H1 (cell line): ENCODE measurements around the gene KCNE4. TPM values are rescaled to one million over a fixed set of nuclear protein-coding genes. Genes with fewer than 3 reads are reported as not detected.

Experiments used
- CTCF ChIA-PET: fragments of 300-600 bp; sonication (Branson Sonifier 250); formaldehyde crosslinking; loops from one replicate; lab custom pipeline; 2021; ENCODE audit not compliant: partially characterized antibody; lab: Charles Lee
- POLR2A ChIA-PET: fragments of 300-600 bp; sonication (Branson Sonifier 250); formaldehyde crosslinking; loops from one replicate; lab custom pipeline; 2021; ENCODE audit warnings: inconsistent platforms; ENCODE audit not compliant: partially characterized antibody; lab: Charles Lee
- DNase-seq, 2 experiments: peaks; one replicate each; pipeline versions ENCODE4 v3.0.0 to v3.0.0-alpha.2; 2010 to 2022; ENCODE audit warnings: low spot score in 2 of 2, low read depth in 1 of 2, mixed read lengths in 1 of 2
- FAIRE-seq: peaks from 2 replicates; lab custom pipeline; 2011; peaks lifted over from hg19 to GRCh38; lab: Jason Lieb, UNC
- H2AFZ ChIP-seq: 2 replicates; pipeline ENCODE4 v1.8.1; 2012; ENCODE audit warnings: low read length, inconsistent platforms
- H2AK5ac ChIP-seq: 2 replicates; pipeline ENCODE4 v1.6.1; 2013; ENCODE audit warnings: low read depth, low read length
- H2BK120ac ChIP-seq: replicated peaks from 2 replicates; pipeline ENCODE3; 2013; ENCODE audit warnings: low read depth, low read length, inconsistent platforms
- H2BK12ac ChIP-seq: 2 replicates; pipeline ENCODE4 v1.6.1; 2013; ENCODE audit warnings: low read depth, low read length
- H2BK15ac ChIP-seq: 2 replicates; pipeline ENCODE4 v1.6.1; 2013; ENCODE audit warnings: low read length
- H2BK20ac ChIP-seq: 2 replicates; pipeline ENCODE4 v1.6.1; 2013; ENCODE audit warnings: low read length
- H2BK5ac ChIP-seq: 2 replicates; pipeline ENCODE4 v1.6.1; 2013; ENCODE audit warnings: low read depth, low read length
- H3K14ac ChIP-seq: 2 replicates; pipeline ENCODE4 v1.6.1; 2013; ENCODE audit warnings: inconsistent platforms; ENCODE audit not compliant: insufficient read length
- H3K18ac ChIP-seq: 2 replicates; pipeline ENCODE4 v1.6.1; 2013; ENCODE audit warnings: low read length; ENCODE audit errors: extremely low read depth
- H3K23ac ChIP-seq: 2 replicates; pipeline ENCODE4 v1.6.1; 2013; ENCODE audit warnings: inconsistent platforms; ENCODE audit not compliant: insufficient read length
- H3K23me2 ChIP-seq: 2 replicates; pipeline ENCODE4 v1.6.1; 2013; ENCODE audit warnings: low read depth, low read length
- H3K27ac ChIP-seq: 2 replicates; pipeline ENCODE4 v1.6.1; 2011; ENCODE audit warnings: low read depth, low read length, inconsistent platforms
- H3K27me3 ChIP-seq, 4 experiments: replicated peaks in 1 of 4; 1 replicate in 1 of 4; 2 replicates in 3 of 4; pipeline versions ENCODE4 v1.6.1 to v1.8.1; 2011 to 2013; ENCODE audit warnings: low read length in 3 of 4, mild to moderate bottlenecking in 3 of 4, inconsistent platforms in 2 of 4, mixed read lengths in 2 of 4, moderate library complexity in 1 of 4; ENCODE audit not compliant: control insufficient read depth in 3 of 4, insufficient read depth in 3 of 4; ENCODE audit errors: extremely low read depth in 1 of 4
- H3K36me3 ChIP-seq, 4 experiments: 2 replicates each; pipeline versions ENCODE4 v1.6.1 to v1.8.1; 2011 to 2013; ENCODE audit warnings: mild to moderate bottlenecking in 4 of 4, low read length in 3 of 4, moderate library complexity in 2 of 4, control low read depth in 1 of 4, inconsistent platforms in 1 of 4; ENCODE audit not compliant: insufficient read depth in 4 of 4, control insufficient read depth in 2 of 4
- H3K4ac ChIP-seq: replicated peaks from 2 replicates; pipeline ENCODE3; 2013; ENCODE audit warnings: low read length, low read depth, mixed read lengths, inconsistent platforms; ENCODE audit not compliant: insufficient read length
- H3K4me1 ChIP-seq, 4 experiments: replicated peaks in 1 of 4; 1 replicate in 1 of 4; 2 replicates in 3 of 4; pipeline versions ENCODE4 v1.6.1 to v1.8.1; 2011 to 2013; ENCODE audit warnings: low read length in 3 of 4, inconsistent platforms in 2 of 4, mixed read lengths in 1 of 4; ENCODE audit not compliant: insufficient read depth in 4 of 4, control insufficient read depth in 3 of 4
- H3K4me2 ChIP-seq, 2 experiments: 2 replicates each; pipeline versions ENCODE4 v1.6.1 to v1.8.1; 2011 to 2013; ENCODE audit warnings: low read depth in 2 of 2, low read length in 2 of 2, control low read depth in 1 of 2, inconsistent platforms in 1 of 2, mild to moderate bottlenecking in 1 of 2; ENCODE audit not compliant: insufficient read depth in 1 of 2
- H3K4me3 ChIP-seq, 4 experiments: fragments of 200-600, 300-600 bp in 1 of 4; sonication (generic), shearing (Covaris generic), sonication (Bioruptor Twin) in 1 of 4; 2 replicates each; pipeline versions ENCODE4 v1.5.1 to v1.8.1; 2011 to 2016; ENCODE audit warnings: low read length in 4 of 4, low read depth in 3 of 4, control low read depth in 2 of 4, inconsistent platforms in 2 of 4, mild to moderate bottlenecking in 2 of 4, mixed read lengths in 1 of 4, moderate library complexity in 1 of 4; ENCODE audit not compliant: insufficient read depth in 2 of 4; ENCODE audit errors: extremely low read depth in 1 of 4
- H3K56ac ChIP-seq: replicated peaks from 2 replicates; pipeline ENCODE3; 2013; ENCODE audit warnings: low read depth, mild to moderate bottlenecking, mixed read lengths, low read length, inconsistent platforms; ENCODE audit not compliant: insufficient read length
- H3K79me1 ChIP-seq: 2 replicates; pipeline ENCODE4 v1.6.1; 2013; ENCODE audit warnings: low read depth, low read length, control low read depth
- H3K79me2 ChIP-seq, 2 experiments: 2 replicates each; pipeline versions ENCODE4 v1.6.1 to v1.8.1; 2012 to 2013; ENCODE audit warnings: low read length in 2 of 2, mild to moderate bottlenecking in 2 of 2, inconsistent platforms in 1 of 2; ENCODE audit not compliant: insufficient read depth in 2 of 2, control insufficient read depth in 1 of 2
- H3K9ac ChIP-seq, 4 experiments: replicated peaks in 1 of 4; 1 replicate in 1 of 4; 2 replicates in 3 of 4; pipeline versions ENCODE4 v1.6.1 to v1.8.1; 2011 to 2013; ENCODE audit warnings: low read depth in 3 of 4, low read length in 3 of 4, control low read depth in 2 of 4, mild to moderate bottlenecking in 2 of 4, moderate library complexity in 2 of 4, inconsistent platforms in 1 of 4; ENCODE audit errors: extremely low read depth in 1 of 4
- H3K9me3 ChIP-seq, 2 experiments: 2 replicates each; pipeline versions ENCODE4 v1.6.1 to v1.8.1; 2012 to 2013; ENCODE audit warnings: mild to moderate bottlenecking in 2 of 2, moderate library complexity in 2 of 2, control low read depth in 1 of 2, inconsistent platforms in 1 of 2, low read depth in 1 of 2, low read length in 1 of 2, mixed read lengths in 1 of 2; ENCODE audit not compliant: insufficient read depth in 2 of 2
- H4K20me1 ChIP-seq, 2 experiments: replicated peaks in 1 of 2; 2 replicates each; pipeline versions ENCODE3 to v1.8.1; 2011 to 2013; ENCODE audit warnings: inconsistent platforms in 2 of 2, low read length in 2 of 2, mild to moderate bottlenecking in 1 of 2; ENCODE audit not compliant: insufficient read depth in 2 of 2, control insufficient read depth in 1 of 2
- H4K5ac ChIP-seq: 2 replicates; pipeline ENCODE4 v1.6.1; 2013; ENCODE audit warnings: low read length, low read depth, mixed read lengths, inconsistent platforms; ENCODE audit not compliant: insufficient read length
- H4K8ac ChIP-seq: 2 replicates; pipeline ENCODE4 v1.8.0; 2013; ENCODE audit warnings: mild to moderate bottlenecking, moderate library complexity, low read length, inconsistent platforms; ENCODE audit not compliant: insufficient read depth; ENCODE audit errors: extremely low read depth
- H4K91ac ChIP-seq: replicated peaks from 2 replicates; pipeline ENCODE3; 2013; ENCODE audit warnings: low read length, mixed read lengths, inconsistent platforms; ENCODE audit not compliant: insufficient read length
- CHD1 ChIP-seq: IDR thresholded peaks from 2 replicates; pipeline ENCODE4 v1.6.1; 2012; ENCODE audit warnings: low read depth, low read length, improper control_type of control experiment
- EGR1 ChIP-seq: IDR thresholded peaks from 2 replicates; pipeline ENCODE4 v1.6.1; 2011; ENCODE audit warnings: low read depth, low read length, borderline replicate concordance
- EZH2 ChIP-seq: fragments of 200-600 bp; sonication (generic); IDR thresholded peaks from 2 replicates; pipeline ENCODE4 v1.7.1; 2012; ENCODE audit warnings: low read depth, mild to moderate bottlenecking, moderate library complexity, low read length, inconsistent platforms; ENCODE audit not compliant: severe bottlenecking
- HDAC2 ChIP-seq, 2 experiments: fragments of 300-600 bp in 1 of 2; sonication (generic) in 1 of 2; IDR thresholded peaks; 2 replicates each; pipeline ENCODE4 v1.6.1; 2011 to 2012; ENCODE audit warnings: low read depth in 2 of 2, low read length in 2 of 2, mild to moderate bottlenecking in 2 of 2, moderate library complexity in 2 of 2, borderline replicate concordance in 1 of 2, inconsistent platforms in 1 of 2
- JUND ChIP-seq: IDR thresholded peaks from 2 replicates; pipeline ENCODE4 v1.6.1; 2011; ENCODE audit warnings: mild to moderate bottlenecking, improper control_type of control experiment, low read length
- KDM5A ChIP-seq: fragments of 200-600 bp; IDR thresholded peaks from 2 replicates; pipeline ENCODE4 v1.7.1; 2012; ENCODE audit warnings: mild to moderate bottlenecking, low read length, inconsistent platforms, mixed read lengths
- NANOG ChIP-seq: IDR thresholded peaks from 2 replicates; pipeline ENCODE4 v1.6.1; 2011; ENCODE audit warnings: low read length, low read depth, mild to moderate bottlenecking, inconsistent platforms; ENCODE audit not compliant: insufficient read depth, poor library complexity, severe bottlenecking
- NRF1 ChIP-seq: IDR thresholded peaks from 2 replicates; pipeline ENCODE4 v1.6.1; 2011; ENCODE audit warnings: mild to moderate bottlenecking, low read depth, low read length, improper control_type of control experiment
- POLR2AphosphoS5 ChIP-seq: IDR thresholded peaks from 2 replicates; pipeline ENCODE4 v1.6.1; 2011; ENCODE audit warnings: low read depth, low read length
- RXRA ChIP-seq: IDR thresholded peaks from 2 replicates; pipeline ENCODE4 v1.6.1; 2011; ENCODE audit warnings: low read depth, mild to moderate bottlenecking, low read length, moderate library complexity; ENCODE audit not compliant: insufficient read depth
- SAP30 ChIP-seq: fragments of 300-600 bp; sonication (generic); IDR thresholded peaks from 2 replicates; pipeline ENCODE4 v1.7.1; 2012; ENCODE audit warnings: low read length, moderate library complexity, mild to moderate bottlenecking, inconsistent platforms; ENCODE audit not compliant: insufficient read depth, insufficient replicate concordance
- TBP ChIP-seq: IDR thresholded peaks from 2 replicates; pipeline ENCODE4 v1.6.1; 2011; ENCODE audit warnings: low read depth, low read length, improper control_type of control experiment
- WGBS, 2 experiments: shearing (Covaris generic) in 1 of 2; methylation state at CpG; one replicate each; pipeline versions ENCODE4 v1.1.6 to v1.1.7; 2013 to 2015; ENCODE audit warnings: low lambda C conversion rate in 2 of 2, mixed read lengths in 2 of 2, inconsistent platforms in 1 of 2, low coverage in 1 of 2, missing lambda C conversion rate in 1 of 2; ENCODE audit not compliant: insufficient replicate concordance in 2 of 2, insufficient coverage in 1 of 2, insufficient read length in 1 of 2; ENCODE audit errors: extremely low coverage in 1 of 2, missing lambda C conversion rate in 1 of 2; 5-methylcytosine and 5-hydroxymethylcytosine counted together
- polyA plus RNA-seq, 7 experiments: library from polyadenylated mRNA; depleted of rRNA in 3 of 7; stranded (reverse) in 5 of 7; unstranded in 2 of 7; fragments of >200 nt in 5 of 7; fragments of 200-250 nt in 2 of 7; gene quantifications; 1 replicate in 5 of 7; 2 replicates in 1 of 7; 4 replicates in 1 of 7; pipeline versions ENCODE4 v1.2.1 to v1.2.3, GENCODE V29; 2011 to 2013; ENCODE audit warnings: missing spikeins in 2 of 7, mixed read lengths in 2 of 7
- total RNA-seq: library from RNA; stranded (reverse); fragmentation: NEBNext Ultra II Directional; extraction: Animal tissue kit (Norgen Biotek cat#: 25700); gene quantifications from 2 replicates; pipeline ENCODE4 v1.2.1, GENCODE V29; 2021
- TF ChIP-seq, protein P1 (sequence below): IDR thresholded peaks from 2 replicates; pipeline ENCODE4 v1.6.1; 2011; ENCODE audit warnings: low read depth, mild to moderate bottlenecking, low read length; ENCODE audit not compliant: insufficient read depth
- TF ChIP-seq, protein P2 (sequence below): IDR thresholded peaks from 2 replicates; pipeline ENCODE4 v1.6.1; 2012; ENCODE audit warnings: inconsistent platforms

KCNE4 gene
- total and polyA plus RNA-seq, 2 of the 8 experiments (the other 6 are each of a cell fraction or from before 2014, with no cell fraction given): 0.08 to 0.09 TPM

DNA sequence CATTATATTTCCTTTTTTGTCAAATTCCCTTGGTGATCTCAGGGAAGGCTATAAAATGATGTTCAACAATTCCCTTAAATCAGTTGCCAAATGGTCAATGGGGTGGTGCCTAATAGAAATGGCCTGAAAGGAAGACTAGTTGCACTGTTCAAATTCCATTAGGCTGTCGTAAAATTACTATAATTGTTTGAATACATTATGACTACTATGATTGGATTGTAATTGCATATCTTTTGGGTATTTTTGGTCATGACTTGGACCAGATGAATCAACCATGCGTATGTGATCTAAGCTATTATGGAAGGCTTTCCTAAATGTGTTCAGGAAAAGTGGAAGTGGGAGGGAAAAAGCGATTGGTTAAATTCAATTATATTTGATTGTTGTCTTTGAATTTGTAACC is 41.3 kb upstream of the KCNE4 start:
- FAIRE-seq (no peak), DNase-seq (no peak)
- Histone ChIP-seq H3K14ac (no peak overlapping the region), H2BK20ac (no peak overlapping the region), H3K4ac (no peak overlapping the region), H4K91ac (no peak overlapping the region), H3K23me2 (no peaks in the 10 kb centered on the region), H2AFZ (no peak overlapping the region), H3K4me1 (no peaks in the 10 kb centered on the region), H3K56ac (no peak overlapping the region), H2AK5ac (no peak overlapping the region), H3K9me3 (no peaks in the 10 kb centered on the region), H3K4me3 (no peak overlapping the region), H3K23ac (no peak overlapping the region), H3K4me2 (no peak overlapping the region), H2BK15ac (no peak overlapping the region), H2BK12ac (no peak overlapping the region), H3K27ac (no peak overlapping the region), H4K8ac (no peak overlapping the region), H3K9ac (no peak overlapping the region), H2BK120ac (no peak overlapping the region), H4K20me1 (no peaks in the 10 kb centered on the region), H3K18ac (no peak overlapping the region), H3K79me1 (no peaks in the 10 kb centered on the region), H4K5ac (no peak overlapping the region), H3K36me3 (no peaks in the 10 kb centered on the region), H3K79me2 (no peaks in the 10 kb centered on the region), H2BK5ac (no peak overlapping the region), H3K27me3 (no peaks in the 10 kb centered on the region)
- 91% methylated on average over 3 of the region's 3 CpGs; no CpG with 5 or more reads in 1 of the 2 experiments for WGBS, 2 experiments
- CTCF ChIA-PET: no interaction called here
- TF ChIP-seq EGR1 (no peak), CHD1 (no peak), KDM5A (no peak), EZH2 (no peak), HDAC2 (IDR thresholded peaks at IDR 0.05; ENCODE audit: borderline replicate concordance in 1 of 2, low read depth in 2 of 2, low read length in 2 of 2) (no peak), RXRA (no peak), TBP (no peak), POLR2AphosphoS5 (no peak), NRF1 (no peak), NANOG (no peak), JUND (no peak), SAP30 (no peak)
- TF ChIP-seq, protein P1, sequence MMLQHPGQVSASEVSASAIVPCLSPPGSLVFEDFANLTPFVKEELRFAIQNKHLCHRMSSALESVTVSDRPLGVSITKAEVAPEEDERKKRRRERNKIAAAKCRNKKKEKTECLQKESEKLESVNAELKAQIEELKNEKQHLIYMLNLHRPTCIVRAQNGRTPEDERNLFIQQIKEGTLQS: no peak
- TF ChIP-seq, protein P2, sequence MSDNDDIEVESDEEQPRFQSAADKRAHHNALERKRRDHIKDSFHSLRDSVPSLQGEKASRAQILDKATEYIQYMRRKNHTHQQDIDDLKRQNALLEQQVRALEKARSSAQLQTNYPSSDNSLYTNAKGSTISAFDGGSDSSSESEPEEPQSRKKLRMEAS: no peak
- POLR2A ChIA-PET: no interaction called here
